DND-41 (cell line): ENCODE results near the gene PLXNA4.

Experiments used
- ATAC-seq: fragments of 200-7000 bp; cut with Tn5 transposase; 3 replicates; pipeline ENCODE4 v1.9.1; 2021; ENCODE audit warnings: low read depth; ENCODE audit not compliant: insufficient read depth
- DNase-seq: peaks from one replicate; pipeline ENCODE4 v3.0.0-alpha.2; 2020
- H2AFZ ChIP-seq: 2 replicates; pipeline ENCODE4 v1.6.0; 2012; ENCODE audit warnings: low read depth, low read length
- H3K27ac ChIP-seq: 2 replicates; pipeline ENCODE4 v1.5.1; 2012; ENCODE audit warnings: low read length, inconsistent platforms
- H3K27me3 ChIP-seq: fragments of 200-600 bp; sonication (generic); 2 replicates; pipeline ENCODE4 v1.6.0; 2012; ENCODE audit warnings: low read length, mild to moderate bottlenecking, inconsistent platforms; ENCODE audit not compliant: insufficient read depth, poor library complexity
- H3K36me3 ChIP-seq: 2 replicates; pipeline ENCODE4 v1.5.1; 2012; ENCODE audit warnings: low read length, inconsistent platforms; ENCODE audit not compliant: insufficient read depth
- H3K4me1 ChIP-seq: 2 replicates; pipeline ENCODE4 v1.5.1; 2012; ENCODE audit warnings: mild to moderate bottlenecking, low read length; ENCODE audit not compliant: insufficient read depth
- H3K4me2 ChIP-seq: 2 replicates; pipeline ENCODE4 v1.6.0; 2012; ENCODE audit warnings: mild to moderate bottlenecking, moderate library complexity, low read length, inconsistent platforms; ENCODE audit not compliant: insufficient read depth
- H3K4me3 ChIP-seq, 2 experiments: fragments of 200-600 bp in 1 of 2; shearing (Covaris generic) in 1 of 2; 2 replicates each; pipeline ENCODE4 v1.5.1; 2012 to 2016; ENCODE audit warnings: inconsistent platforms in 2 of 2, low read length in 2 of 2, mild to moderate bottlenecking in 2 of 2, low read depth in 1 of 2, moderate library complexity in 1 of 2
- H3K79me2 ChIP-seq: 2 replicates; pipeline ENCODE4 v1.6.0; 2012; ENCODE audit warnings: low read length, inconsistent platforms; ENCODE audit not compliant: insufficient read depth
- H3K9ac ChIP-seq: 2 replicates; pipeline ENCODE4 v1.6.0; 2012; ENCODE audit warnings: low read depth, mild to moderate bottlenecking, inconsistent platforms, low read length, moderate library complexity
- H3K9me3 ChIP-seq: 2 replicates; pipeline ENCODE4 v1.5.1; 2012; ENCODE audit warnings: low read length, moderate library complexity, mild to moderate bottlenecking, inconsistent platforms; ENCODE audit not compliant: insufficient read depth, severe bottlenecking
- H4K20me1 ChIP-seq: 2 replicates; pipeline ENCODE4 v1.6.0; 2012; ENCODE audit warnings: low read length; ENCODE audit not compliant: insufficient read depth
- EZH2 ChIP-seq: IDR thresholded peaks from 3 replicates; pipeline ENCODE4 v1.6.1; 2012; ENCODE audit warnings: borderline replicate concordance, low read depth, mild to moderate bottlenecking, moderate library complexity, low read length, inconsistent platforms; ENCODE audit not compliant: severe bottlenecking
- TF ChIP-seq, protein P1 (sequence below): IDR thresholded peaks from 2 replicates; pipeline ENCODE4 v1.5.1; 2012; ENCODE audit warnings: borderline replicate concordance, low read length, moderate library complexity, mild to moderate bottlenecking; ENCODE audit not compliant: poor library complexity, severe bottlenecking; ENCODE audit errors: extremely low read depth

PLXNA4 gene

DNA sequence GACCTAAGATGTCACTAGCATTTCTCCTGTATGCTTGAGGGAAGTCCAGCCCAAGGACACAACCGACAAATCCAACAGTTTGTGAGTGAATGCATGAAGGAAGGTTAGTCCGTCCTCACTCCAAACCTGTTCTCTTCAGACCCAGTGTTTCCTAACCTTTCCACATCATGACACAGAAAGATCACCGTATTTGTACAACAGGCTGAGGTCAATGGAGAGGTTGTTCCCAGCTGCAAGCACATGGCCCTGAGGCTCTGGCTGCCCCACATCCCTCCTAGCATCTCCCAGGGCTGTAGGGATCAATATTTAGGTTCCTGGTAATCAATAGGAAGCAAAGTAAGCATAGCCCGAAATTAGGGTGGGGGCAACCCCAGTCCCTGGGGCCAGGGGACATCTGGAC is 227.9 kb downstream of the PLXNA4 start:
- no peak for DNase-seq
- Histone ChIP-seq H3K9ac (no peak overlapping the region), H3K9me3 (no peaks in the 10 kb centered on the region), H3K4me2 (no peak overlapping the region), H4K20me1 (no peaks in the 10 kb centered on the region), H3K4me3 (no peak overlapping the region), H3K36me3 (no peaks in the 10 kb centered on the region), H3K27me3 (peaks cover 8% of the 10 kb centered on the region), H3K79me2 (no peaks in the 10 kb centered on the region), H3K4me1 (no peaks in the 10 kb centered on the region), H2AFZ (no peak overlapping the region), H3K27ac (no peak overlapping the region)
- ATAC-seq: no peak
- TF ChIP-seq EZH2: no peak
- TF ChIP-seq, protein P1, sequence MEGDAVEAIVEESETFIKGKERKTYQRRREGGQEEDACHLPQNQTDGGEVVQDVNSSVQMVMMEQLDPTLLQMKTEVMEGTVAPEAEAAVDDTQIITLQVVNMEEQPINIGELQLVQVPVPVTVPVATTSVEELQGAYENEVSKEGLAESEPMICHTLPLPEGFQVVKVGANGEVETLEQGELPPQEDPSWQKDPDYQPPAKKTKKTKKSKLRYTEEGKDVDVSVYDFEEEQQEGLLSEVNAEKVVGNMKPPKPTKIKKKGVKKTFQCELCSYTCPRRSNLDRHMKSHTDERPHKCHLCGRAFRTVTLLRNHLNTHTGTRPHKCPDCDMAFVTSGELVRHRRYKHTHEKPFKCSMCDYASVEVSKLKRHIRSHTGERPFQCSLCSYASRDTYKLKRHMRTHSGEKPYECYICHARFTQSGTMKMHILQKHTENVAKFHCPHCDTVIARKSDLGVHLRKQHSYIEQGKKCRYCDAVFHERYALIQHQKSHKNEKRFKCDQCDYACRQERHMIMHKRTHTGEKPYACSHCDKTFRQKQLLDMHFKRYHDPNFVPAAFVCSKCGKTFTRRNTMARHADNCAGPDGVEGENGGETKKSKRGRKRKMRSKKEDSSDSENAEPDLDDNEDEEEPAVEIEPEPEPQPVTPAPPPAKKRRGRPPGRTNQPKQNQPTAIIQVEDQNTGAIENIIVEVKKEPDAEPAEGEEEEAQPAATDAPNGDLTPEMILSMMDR: no peak

DNA sequence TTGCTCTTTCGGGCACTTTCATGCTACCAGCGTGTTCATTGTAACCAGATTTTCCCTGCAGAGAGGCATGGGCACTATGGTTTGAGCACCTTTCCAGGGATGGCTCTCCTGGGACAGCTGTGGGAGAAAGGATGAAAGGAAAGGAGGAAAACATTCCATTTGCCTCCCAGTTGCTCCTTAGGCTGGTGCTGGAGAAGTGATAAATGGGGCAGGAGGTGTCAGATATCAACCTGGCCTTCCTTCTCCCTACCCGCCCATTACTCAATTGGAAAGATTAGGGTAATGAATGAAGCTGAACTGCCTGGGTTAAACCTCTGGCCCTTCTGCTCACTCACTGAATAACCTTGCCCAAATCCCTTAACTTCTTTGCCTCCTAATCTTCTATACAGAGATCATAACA is 228.4 kb downstream of the PLXNA4 start:
- ATAC-seq: no peak
- Histone ChIP-seq H3K27me3 (peaks cover 8% of the 10 kb centered on the region), H3K79me2 (no peaks in the 10 kb centered on the region), H3K27ac (no peak overlapping the region), H4K20me1 (no peaks in the 10 kb centered on the region), H3K9me3 (no peaks in the 10 kb centered on the region), H3K4me3 (no peak overlapping the region), H3K36me3 (no peaks in the 10 kb centered on the region), H3K4me2 (no peak overlapping the region), H3K4me1 (no peaks in the 10 kb centered on the region), H3K9ac (no peak overlapping the region), H2AFZ (no peak overlapping the region)
- DNase-seq: no peak
- TF ChIP-seq, protein P1: no peak
- no peak for TF ChIP-seq EZH2

DNA sequence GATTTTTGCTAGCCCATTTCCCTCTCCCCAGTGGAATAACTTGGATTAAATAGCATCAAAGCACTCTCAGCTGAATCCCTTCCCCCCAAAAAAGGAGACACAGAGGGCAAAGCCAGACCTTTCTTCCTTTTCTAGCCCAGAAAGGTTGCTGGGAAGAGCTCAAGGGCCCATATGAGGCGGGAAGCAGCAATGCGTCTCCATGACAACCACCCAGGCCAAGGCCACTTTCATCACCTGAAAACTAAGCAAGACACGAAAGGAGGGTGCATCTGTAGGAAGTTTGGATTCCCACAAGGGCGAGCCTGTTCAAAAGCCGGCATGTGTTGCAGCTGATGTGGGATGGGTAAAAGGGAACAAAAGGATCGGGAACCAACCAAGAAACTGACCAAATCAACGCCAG is 229.1 kb downstream of the PLXNA4 start:
- H2AFZ ChIP-seq: no peak overlapping the region
- H3K27me3 ChIP-seq: peaks cover 4% of the 10 kb centered on the region
- no peak overlapping the region for H3K27ac ChIP-seq
- H3K4me1 ChIP-seq: no peaks in the 10 kb centered on the region
- H3K4me2 ChIP-seq: no peak overlapping the region
- TF ChIP-seq, protein P1: no peak
- no peak for TF ChIP-seq EZH2
- no peaks in the 10 kb centered on the region for H3K36me3 ChIP-seq
- H4K20me1 ChIP-seq: no peaks in the 10 kb centered on the region
- ATAC-seq (no peak), DNase-seq (no peak)
- H3K79me2 ChIP-seq: no peaks in the 10 kb centered on the region
- H3K9ac ChIP-seq: no peak overlapping the region
- H3K4me3 ChIP-seq: no peak overlapping the region
- H3K9me3 ChIP-seq: no peaks in the 10 kb centered on the region

DNA sequence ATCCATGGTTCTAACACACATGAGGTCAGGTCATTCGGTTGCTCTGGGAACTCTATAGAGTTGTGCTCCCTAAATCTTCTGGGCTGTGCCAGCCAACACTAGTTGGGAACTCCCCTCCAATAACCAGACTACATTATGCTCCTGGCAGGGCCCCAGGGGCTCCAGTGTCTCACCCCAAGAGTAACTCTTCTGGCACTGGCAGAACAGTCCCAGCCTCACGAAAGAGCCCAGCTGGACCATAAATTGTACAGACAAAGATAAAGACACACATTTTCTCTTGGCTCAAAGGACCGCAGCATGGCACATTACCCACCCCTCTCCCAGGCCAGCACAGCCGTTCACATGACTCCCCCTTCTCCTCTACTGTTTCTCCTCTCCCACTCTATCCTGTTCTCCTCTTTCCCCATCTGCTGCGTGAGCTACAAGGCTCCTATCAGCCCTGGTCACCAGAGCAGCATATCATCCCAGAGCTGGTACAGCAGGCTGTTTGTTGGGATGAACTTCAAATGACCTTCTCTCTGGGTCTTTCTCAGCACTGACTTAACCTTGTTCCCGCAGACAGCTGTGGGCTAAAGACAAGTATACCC is 230.6 kb downstream of the PLXNA4 start:
- H3K36me3 ChIP-seq: no peaks in the 10 kb centered on the region
- no peak overlapping the region for H3K4me3 ChIP-seq
- no peaks in the 10 kb centered on the region for H3K9me3 ChIP-seq
- H3K4me2 ChIP-seq: no peak overlapping the region
- H3K27ac ChIP-seq: no peak overlapping the region
- TF ChIP-seq EZH2: no peak
- TF ChIP-seq, protein P1: no peak
- no peak overlapping the region for H2AFZ ChIP-seq
- no peak overlapping the region for H3K9ac ChIP-seq
- ATAC-seq (no peak), DNase-seq (no peak)
- no peaks in the 10 kb centered on the region for H3K4me1 ChIP-seq
- no peaks in the 10 kb centered on the region for H3K79me2 ChIP-seq
- peaks cover 4% of the 10 kb centered on the region for H3K27me3 ChIP-seq
- H4K20me1 ChIP-seq: no peaks in the 10 kb centered on the region
